HG03280 (cell line): ENCODE results near the gene PRDM5.
A peak's percentile ranks its signal among the peaks of the same experiment; 100 is the strongest.
"Not testable (repeated sequence)": the region's sequence is repeated elsewhere in the genome, so short reads cannot be mapped to it uniquely, and the experiment has no call there.

Experiments used
- ATAC-seq: cut with Tn5 transposase; IDR thresholded peaks from one replicate; pipeline ENCODE4 v1.9.1; 2021; ENCODE audit warnings: mild to moderate bottlenecking, moderate library complexity; ENCODE audit not compliant: unreplicated experiment

PRDM5 gene

GRCh38 chr4:120761070-120761469 lies 161.5 kb downstream of the PRDM5 start:
- no peak for ATAC-seq

GRCh38 chr4:120760047-120760446 lies 162.5 kb downstream of the PRDM5 start:
- no peak for ATAC-seq

- ATAC-seq = no peak
Observed at GRCh38 chr4:120755864-120756263, 166.7 kb downstream of the PRDM5 start.

- ATAC-seq = no peak
Observed at GRCh38 chr4:120754590-120754989, 167.9 kb downstream of the PRDM5 start.

GRCh38 chr4:120753854-120754253 lies 168.7 kb downstream of the PRDM5 start:
- ATAC-seq = no peak

- ATAC-seq = no peak
Observed at GRCh38 chr4:120750152-120750525, 172.4 kb downstream of the PRDM5 start.

- peak; percentile 99 for ATAC-seq
Observed at GRCh38 chr4:120749445-120750151, 172.9 kb downstream of the PRDM5 start.

GRCh38 chr4:120741636-120742035 lies 180.9 kb downstream of the PRDM5 start:
- not testable (repeated sequence) for ATAC-seq

- no peak for ATAC-seq
Observed at GRCh38 chr4:120736312-120736711, 186.2 kb downstream of the PRDM5 start.

GRCh38 chr4:120733968-120734367 lies 188.6 kb downstream of the PRDM5 start:
- ATAC-seq = no peak

GRCh38 chr4:120733054-120733453 lies 189.5 kb downstream of the PRDM5 start:
- ATAC-seq = no peak

GRCh38 chr4:120731561-120731960 lies 191.0 kb downstream of the PRDM5 start:
- ATAC-seq = no peak

- ATAC-seq = no peak
Observed at GRCh38 chr4:120730777-120731320, 191.7 kb downstream of the PRDM5 start.

GRCh38 chr4:120728892-120729675 lies 193.4 kb downstream of the PRDM5 start:
- ATAC-seq = no peak

- no peak for ATAC-seq
Observed at GRCh38 chr4:120725639-120726580, 196.6 kb downstream of the PRDM5 start.

GRCh38 chr4:120724656-120725055 lies 197.9 kb downstream of the PRDM5 start:
- ATAC-seq = no peak

- no peak for ATAC-seq
Observed at GRCh38 chr4:120723986-120724385, 198.5 kb downstream of the PRDM5 start.

- no peak for ATAC-seq
Observed at GRCh38 chr4:120723105-120723504, 199.4 kb downstream of the PRDM5 start.

- ATAC-seq = no peak
Observed at GRCh38 chr4:120722655-120723054, 199.9 kb downstream of the PRDM5 start.

- no peak for ATAC-seq
Observed at GRCh38 chr4:120720354-120720934, 202.1 kb downstream of the PRDM5 start.
